HepG2 (cell line): ENCODE data around the gene ABCA3. TPM values are rescaled to one million over a fixed set of nuclear protein-coding genes. Genes with fewer than 3 reads are reported as not detected.

Experiments used
- ADNP ChIP-seq: sonication (generic); formaldehyde crosslinking; IDR thresholded peaks from 2 replicates; pipeline ENCODE4 v1.4.0; 2020; ENCODE audit warnings: missing genetic modification reagents
- ARNTL ChIP-seq: sonication (generic); formaldehyde crosslinking; IDR thresholded peaks from 2 replicates; pipeline ENCODE4 v1.4.0; 2020; ENCODE audit warnings: mild to moderate bottlenecking, missing genetic modification reagents
- EZH2 ChIP-seq: conservative IDR thresholded peaks from 2 replicates; pipeline ENCODE4 v1.6.1; 2012; ENCODE audit warnings: mild to moderate bottlenecking, low read depth, low read length, moderate library complexity
- HNRNPH1 ChIP-seq: fragments of 200-400 bp; formaldehyde crosslinking; optimal IDR thresholded peaks from 2 replicates; pipeline ENCODE3; 2017; ENCODE audit warnings: mild to moderate bottlenecking, low read depth, low read length
- MXD4 ChIP-seq: IDR thresholded peaks from 2 replicates; pipeline ENCODE4 v1.6.1; 2016; ENCODE audit warnings: mild to moderate bottlenecking, missing biosample characterization, missing genetic modification reagents
- MYNN ChIP-seq: sonication (generic); formaldehyde crosslinking; IDR thresholded peaks from 2 replicates; pipeline ENCODE4 v1.4.0; 2020; ENCODE audit warnings: mild to moderate bottlenecking, low read depth, missing genetic modification reagents
- PAXIP1 ChIP-seq: sonication (generic); formaldehyde crosslinking; conservative IDR thresholded peaks from 2 replicates; pipeline ENCODE4 v1.4.0; 2020; ENCODE audit warnings: mild to moderate bottlenecking, missing genetic modification reagents, moderate library complexity
- PHF21A ChIP-seq: sonication (generic); formaldehyde crosslinking; IDR thresholded peaks from 2 replicates; pipeline ENCODE4 v1.5.0; 2020; ENCODE audit warnings: mild to moderate bottlenecking, missing genetic modification reagents
- POLR2G ChIP-seq: fragments of 200-400 bp; formaldehyde crosslinking; IDR thresholded peaks from 2 replicates; pipeline ENCODE4 v1.6.1; 2018; ENCODE audit warnings: mild to moderate bottlenecking, low read depth, low read length, moderate library complexity
- TAF1 ChIP-seq: sonication (generic); formaldehyde crosslinking; IDR thresholded peaks from 2 replicates; pipeline ENCODE4 v1.4.0; 2020; ENCODE audit warnings: missing genetic modification reagents
- TRAFD1 ChIP-seq: sonication (generic); formaldehyde crosslinking; IDR thresholded peaks from 2 replicates; pipeline ENCODE4 v1.5.1; 2020; ENCODE audit warnings: missing genetic modification reagents, mild to moderate bottlenecking, borderline replicate concordance
- ZNF101 ChIP-seq: sonication (generic); formaldehyde crosslinking; IDR thresholded peaks from 2 replicates; pipeline ENCODE4 v1.4.0; 2020; ENCODE audit warnings: mild to moderate bottlenecking, low read depth, missing genetic modification reagents, borderline replicate concordance
- ZNF292 ChIP-seq: sonication (generic); formaldehyde crosslinking; IDR thresholded peaks from 2 replicates; pipeline ENCODE4 v1.8.1; 2022; ENCODE audit warnings: mild to moderate bottlenecking, low read depth, missing genetic modification reagents, borderline replicate concordance
- ZNF510 ChIP-seq: sonication (generic); formaldehyde crosslinking; IDR thresholded peaks from 2 replicates; pipeline ENCODE4 v1.4.0; 2020; ENCODE audit warnings: low read depth, mild to moderate bottlenecking, missing genetic modification reagents
- ZNF660 ChIP-seq: sonication (generic); formaldehyde crosslinking; IDR thresholded peaks from 2 replicates; pipeline ENCODE4 v1.5.1; 2020; ENCODE audit warnings: mild to moderate bottlenecking, low read depth, missing genetic modification reagents, borderline replicate concordance
- ZNF768 ChIP-seq: sonication (generic); formaldehyde crosslinking; IDR thresholded peaks from 2 replicates; pipeline ENCODE4 v1.4.0; 2020; ENCODE audit warnings: missing genetic modification reagents
- ZNF777 ChIP-seq: sonication (generic); formaldehyde crosslinking; IDR thresholded peaks from 2 replicates; pipeline ENCODE4 v1.4.0; 2020; ENCODE audit warnings: missing genetic modification reagents
- ZNF83 ChIP-seq: sonication (generic); formaldehyde crosslinking; IDR thresholded peaks from 2 replicates; pipeline ENCODE4 v1.4.0; 2020; ENCODE audit warnings: missing genetic modification reagents, mild to moderate bottlenecking, borderline replicate concordance
- ZNF879 ChIP-seq: sonication (generic); formaldehyde crosslinking; IDR thresholded peaks from 2 replicates; pipeline ENCODE4 v1.8.1; 2023; ENCODE audit warnings: missing genetic modification reagents
- polyA plus RNA-seq, 8 experiments: library from polyadenylated mRNA; depleted of rRNA in 3 of 8; stranded (reverse) in 7 of 8; unstranded in 1 of 8; fragments of >200 nt; fragmentation: Illumina TruSeq in 4 of 8; extraction: Trizol in 4 of 8; gene quantifications; 2 replicates each; pipeline versions ENCODE4 v1.2.1 to v1.2.3, GENCODE V29; 2011 to 2016; ENCODE audit warnings: low read depth in 4 of 8, missing spikeins in 1 of 8, mixed read lengths in 1 of 8; ENCODE audit not compliant: insufficient read depth in 1 of 8
- total RNA-seq, 5 experiments: library from RNA; depleted of rRNA; stranded (reverse); fragments of >200 nt; fragmentation: Illumina TruSeq; extraction: Trizol; gene quantifications; 2 replicates each; pipeline ENCODE4 v1.2.3, GENCODE V29; 2016; ENCODE audit warnings: low read depth in 1 of 5
- TF ChIP-seq, protein P1 (sequence below): sonication (generic); formaldehyde crosslinking; IDR thresholded peaks from 2 replicates; pipeline ENCODE4 v1.5.1; 2020; ENCODE audit warnings: mild to moderate bottlenecking, missing genetic modification reagents, moderate library complexity

The ABCA3 gene
- total and polyA plus RNA-seq, 2 of the 13 experiments (the other 11 are each of a cell fraction or from before 2014, with no cell fraction given) = 0.60 to 1.5 TPM

- TF ChIP-seq PAXIP1 (CRISPR knock-in tag) (peak; percentile 62), ZNF292 (no peak), MYNN (CRISPR knock-in tag) (peak; percentile 69; the same call in 1 of the 2 replicates), ZNF510 (CRISPR knock-in tag) (peak; percentile 97; the same call in 1 of the 2 replicates), ADNP (peak; percentile 62; the same call in 1 of the 2 replicates), ZNF768 (CRISPR knock-in tag) (peak; percentile 86; the same call in 1 of the 2 replicates), PHF21A (peak; percentile 71), ZNF660 (no peak), ZNF879 (CRISPR knock-in tag) (peak; percentile 94), ZNF83 (CRISPR knock-in tag) (peak; percentile 98), MXD4 (peak; percentile 96), ARNTL (peak; percentile 85), ZNF777 (CRISPR knock-in tag) (peak; percentile 79), ZNF101 (CRISPR knock-in tag) (peak; percentile 79; the same call in 1 of the 2 replicates), POLR2G (no peak), HNRNPH1 (no peak), EZH2 (no peak), TRAFD1 (no peak), TAF1 (CRISPR knock-in tag) (0 out of 2 replicates have a peak, but pooled peaks have one; percentile 35)
- TF ChIP-seq, protein P1, sequence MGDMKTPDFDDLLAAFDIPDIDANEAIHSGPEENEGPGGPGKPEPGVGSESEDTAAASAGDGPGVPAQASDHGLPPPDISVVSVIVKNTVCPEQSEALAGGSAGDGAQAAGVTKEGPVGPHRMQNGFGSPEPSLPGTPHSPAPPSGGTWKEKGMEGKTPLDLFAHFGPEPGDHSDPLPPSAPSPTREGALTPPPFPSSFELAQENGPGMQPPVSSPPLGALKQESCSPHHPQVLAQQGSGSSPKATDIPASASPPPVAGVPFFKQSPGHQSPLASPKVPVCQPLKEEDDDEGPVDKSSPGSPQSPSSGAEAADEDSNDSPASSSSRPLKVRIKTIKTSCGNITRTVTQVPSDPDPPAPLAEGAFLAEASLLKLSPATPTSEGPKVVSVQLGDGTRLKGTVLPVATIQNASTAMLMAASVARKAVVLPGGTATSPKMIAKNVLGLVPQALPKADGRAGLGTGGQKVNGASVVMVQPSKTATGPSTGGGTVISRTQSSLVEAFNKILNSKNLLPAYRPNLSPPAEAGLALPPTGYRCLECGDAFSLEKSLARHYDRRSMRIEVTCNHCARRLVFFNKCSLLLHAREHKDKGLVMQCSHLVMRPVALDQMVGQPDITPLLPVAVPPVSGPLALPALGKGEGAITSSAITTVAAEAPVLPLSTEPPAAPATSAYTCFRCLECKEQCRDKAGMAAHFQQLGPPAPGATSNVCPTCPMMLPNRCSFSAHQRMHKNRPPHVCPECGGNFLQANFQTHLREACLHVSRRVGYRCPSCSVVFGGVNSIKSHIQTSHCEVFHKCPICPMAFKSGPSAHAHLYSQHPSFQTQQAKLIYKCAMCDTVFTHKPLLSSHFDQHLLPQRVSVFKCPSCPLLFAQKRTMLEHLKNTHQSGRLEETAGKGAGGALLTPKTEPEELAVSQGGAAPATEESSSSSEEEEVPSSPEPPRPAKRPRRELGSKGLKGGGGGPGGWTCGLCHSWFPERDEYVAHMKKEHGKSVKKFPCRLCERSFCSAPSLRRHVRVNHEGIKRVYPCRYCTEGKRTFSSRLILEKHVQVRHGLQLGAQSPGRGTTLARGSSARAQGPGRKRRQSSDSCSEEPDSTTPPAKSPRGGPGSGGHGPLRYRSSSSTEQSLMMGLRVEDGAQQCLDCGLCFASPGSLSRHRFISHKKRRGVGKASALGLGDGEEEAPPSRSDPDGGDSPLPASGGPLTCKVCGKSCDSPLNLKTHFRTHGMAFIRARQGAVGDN = peak; percentile 99
These were observed at the start of gene ABCA3 (continued) for GRCh38 chr16:2340564-2341455.
